Central memory CD8-positive, alpha-beta T cell (primary cell): ENCODE measurements around the gene CTCF.
A peak's percentile ranks its signal among the peaks of the same experiment; 100 is the strongest.

Experiments
- ATAC-seq: fragments of 150-1000 bp; cut with Tn5 transposase; replicated peaks from 2 replicates; pipeline ENCODE4 v1.10.0; 2022; ENCODE audit warnings: mild to moderate bottlenecking, moderate FRiP score, moderate number of reproducible peaks; ENCODE audit not compliant: poor library complexity, severe bottlenecking; ENCODE audit errors: extremely low read depth
- DNase-seq, 2 donors: peaks; one replicate each; pipeline ENCODE4 v3.0.0; 2021; ENCODE audit warnings: low spot score in 2 of 2
- H3K27ac Mint-ChIP-seq: one replicate; pipeline ENCODE4 v1.8.0; 2022; ENCODE audit warnings: low read depth, mild to moderate bottlenecking, moderate library complexity, mixed read lengths
- H3K27me3 Mint-ChIP-seq: one replicate; pipeline ENCODE4 v1.8.0; 2022; ENCODE audit warnings: mixed read lengths
- H3K36me3 Mint-ChIP-seq: one replicate; pipeline ENCODE4 v1.8.0; 2022; ENCODE audit warnings: mild to moderate bottlenecking, moderate library complexity, mixed read lengths; ENCODE audit not compliant: insufficient read depth
- H3K4me1 Mint-ChIP-seq: one replicate; pipeline ENCODE4 v1.8.0; 2022; ENCODE audit warnings: mixed read lengths
- H3K4me3 Mint-ChIP-seq: one replicate; pipeline ENCODE4 v1.8.0; 2022; ENCODE audit warnings: mild to moderate bottlenecking, moderate library complexity, mixed read lengths
- H3K9me3 Mint-ChIP-seq: one replicate; pipeline ENCODE4 v1.8.0; 2022; ENCODE audit warnings: mixed read lengths

CTCF gene

DNA sequence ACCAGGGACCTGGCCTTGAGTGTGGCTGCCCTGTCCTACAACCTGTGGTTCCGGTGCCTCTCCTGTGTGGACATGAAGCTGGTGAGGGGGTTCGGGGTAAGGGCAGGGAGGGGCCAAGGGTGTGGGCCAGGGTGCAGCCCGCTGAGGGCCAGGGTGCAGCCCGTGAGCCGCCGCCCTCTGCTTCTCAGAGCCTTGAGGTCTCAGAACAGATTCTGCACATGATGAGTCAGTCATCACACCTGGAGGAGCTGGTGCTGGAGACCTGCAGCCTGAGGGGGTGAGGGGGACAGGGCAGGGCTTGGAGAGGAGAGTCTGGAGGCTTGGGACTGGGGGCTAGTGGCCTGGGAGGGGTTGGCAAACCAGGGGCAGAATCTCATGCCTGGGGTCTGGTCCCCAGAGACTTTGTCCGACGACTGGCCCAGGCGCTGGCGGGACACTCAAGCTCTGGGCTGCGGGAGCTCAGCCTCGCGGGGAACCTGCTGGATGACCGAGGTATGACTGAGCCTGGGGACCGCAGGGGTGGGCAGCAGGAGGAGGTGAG lies 84.9 kb downstream of the CTCF start:
- ATAC-seq (no peak), DNase-seq (no peak)
- Mint-ChIP-seq H3K36me3 (peaks cover 18% of the 10 kb centered on the region), H3K27ac (peak overlapping the region; percentile 13), H3K4me3 (no peak overlapping the region), H3K27me3 (no peaks in the 10 kb centered on the region), H3K9me3 (no peaks in the 10 kb centered on the region), H3K4me1 (peaks cover 17% of the 10 kb centered on the region)

DNA sequence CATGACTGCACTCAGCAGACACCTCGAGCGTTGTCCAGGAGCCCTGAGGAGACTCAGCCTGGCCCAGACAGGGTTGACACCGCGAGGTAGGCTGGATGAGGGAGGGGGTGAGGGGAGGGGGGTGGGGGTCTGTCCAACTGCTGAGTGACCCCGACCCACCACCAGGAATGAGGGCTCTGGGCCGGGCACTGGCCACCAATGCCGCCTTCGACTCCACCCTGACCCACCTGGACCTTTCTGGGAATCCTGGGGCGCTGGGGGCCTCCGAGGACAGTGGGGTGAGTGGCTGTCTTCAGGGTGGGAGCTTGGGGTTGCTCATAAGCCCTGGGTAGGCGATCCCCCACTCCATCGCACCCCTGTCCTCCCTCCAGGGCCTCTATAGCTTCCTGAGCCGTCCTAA lies 85.4 kb downstream of the CTCF start:
- ATAC-seq (no peak), DNase-seq (no peak)
- Mint-ChIP-seq H3K4me3 (no peak overlapping the region), H3K27me3 (no peaks in the 10 kb centered on the region), H3K9me3 (no peaks in the 10 kb centered on the region), H3K4me1 (peaks cover 18% of the 10 kb centered on the region), H3K36me3 (peaks cover 19% of the 10 kb centered on the region), H3K27ac (no peak overlapping the region)

- Mint-ChIP-seq H3K36me3 (peaks cover 19% of the 10 kb centered on the region), H3K9me3 (no peaks in the 10 kb centered on the region), H3K27ac (no peak overlapping the region), H3K4me3 (no peak overlapping the region), H3K27me3 (no peaks in the 10 kb centered on the region), H3K4me1 (peaks cover 18% of the 10 kb centered on the region)
- DNase-seq (no peak), ATAC-seq (no peak)
These were observed 85.9 kb downstream of the CTCF start for GRCh38 chr16:67648088-67648763.

DNA sequence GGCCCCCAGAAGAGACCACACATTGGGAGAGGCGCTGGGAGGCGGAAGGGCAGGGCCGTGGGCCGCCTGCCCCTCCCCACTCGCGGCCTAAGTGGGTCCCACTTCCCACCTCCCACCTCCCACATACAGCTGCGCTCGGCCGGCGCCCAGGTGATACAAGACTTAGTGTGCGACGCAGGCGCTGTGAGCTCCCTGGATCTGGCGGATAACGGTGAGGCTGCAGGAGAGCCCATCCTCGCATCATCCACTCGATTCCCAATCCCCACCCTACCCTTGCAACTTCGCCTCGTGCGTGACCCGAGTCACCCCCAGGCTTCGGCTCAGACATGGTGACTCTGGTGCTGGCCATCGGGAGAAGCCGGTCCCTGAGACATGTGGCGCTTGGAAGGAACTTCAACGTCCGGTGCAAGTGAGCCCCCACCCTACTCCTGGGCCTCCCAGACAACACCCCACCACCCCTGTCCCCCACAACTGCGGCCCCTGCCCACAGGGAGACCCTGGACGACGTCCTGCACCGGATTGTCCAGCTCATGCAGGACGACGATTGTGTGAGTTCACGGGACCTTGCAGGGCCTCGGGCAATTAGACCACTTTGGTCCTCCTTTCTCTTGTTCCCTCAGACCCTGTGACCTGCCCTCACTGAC lies 86.6 kb downstream of the CTCF start:
- Mint-ChIP-seq H3K27ac (no peak overlapping the region), H3K9me3 (no peaks in the 10 kb centered on the region), H3K4me3 (no peak overlapping the region), H3K27me3 (no peaks in the 10 kb centered on the region), H3K36me3 (peaks cover 19% of the 10 kb centered on the region), H3K4me1 (peaks cover 18% of the 10 kb centered on the region)
- DNase-seq: no peak
- ATAC-seq: no peak

DNA sequence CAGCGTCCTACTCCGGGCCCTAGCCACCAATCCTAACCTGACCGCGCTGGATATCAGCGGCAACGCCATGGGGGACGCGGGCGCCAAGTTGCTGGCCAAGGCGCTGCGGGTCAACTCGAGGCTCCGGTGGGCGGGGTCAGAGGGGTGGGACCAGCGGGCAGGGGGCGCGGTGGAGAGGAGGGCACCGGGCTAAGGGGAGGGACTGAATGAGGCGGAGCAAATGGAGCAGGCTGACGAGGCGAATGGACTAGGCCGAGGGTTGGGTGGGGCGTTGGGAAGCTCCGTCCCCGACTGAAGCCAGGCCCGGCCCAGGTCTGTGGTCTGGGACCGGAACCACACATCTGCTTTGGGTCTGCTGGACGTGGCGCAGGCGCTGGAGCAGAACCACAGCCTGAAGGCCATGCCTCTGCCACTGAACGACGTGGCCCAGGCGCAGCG lies 87.2 kb downstream of the CTCF start:
- no peak overlapping the region for H3K4me3 Mint-ChIP-seq
- no peak overlapping the region for H3K27ac Mint-ChIP-seq
- ATAC-seq (no peak), DNase-seq (no peak)
- H3K4me1 Mint-ChIP-seq: peaks cover 18% of the 10 kb centered on the region
- H3K36me3 Mint-ChIP-seq: peaks cover 19% of the 10 kb centered on the region
- H3K27me3 Mint-ChIP-seq: no peaks in the 10 kb centered on the region
- no peaks in the 10 kb centered on the region for H3K9me3 Mint-ChIP-seq

- peak overlapping the region; percentile 32 for H3K27ac Mint-ChIP-seq
- peaks cover 18% of the 10 kb centered on the region for H3K4me1 Mint-ChIP-seq
- peaks cover 21% of the 10 kb centered on the region for H3K36me3 Mint-ChIP-seq
- no peaks in the 10 kb centered on the region for H3K27me3 Mint-ChIP-seq
- no peak overlapping the region for H3K4me3 Mint-ChIP-seq
- no peak for DNase-seq
- no peak for ATAC-seq
- H3K9me3 Mint-ChIP-seq: no peaks in the 10 kb centered on the region
These were observed 87.7 kb downstream of the CTCF start for GRCh38 chr16:67650023-67650422.

DNA sequence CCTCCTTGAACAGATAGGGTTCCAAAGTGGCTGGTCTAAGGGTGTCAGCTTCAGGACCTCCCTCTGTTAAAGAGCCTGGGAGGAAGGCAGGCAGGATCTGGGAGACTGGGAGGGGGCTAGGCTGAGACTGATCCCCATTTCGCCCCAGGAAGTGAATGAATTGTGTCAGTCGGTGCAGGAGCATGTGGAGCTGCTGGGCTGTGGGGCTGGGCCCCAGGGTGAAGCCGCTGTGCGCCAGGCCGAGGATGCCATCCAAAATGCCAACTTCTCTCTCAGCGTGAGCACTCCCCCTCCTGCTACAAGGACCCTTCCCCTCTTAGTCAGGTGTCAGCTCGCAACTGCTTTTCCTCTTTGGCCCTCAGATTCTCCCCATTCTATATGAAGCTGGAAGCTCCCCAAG lies 88.7 kb downstream of the CTCF start:
- Mint-ChIP-seq H3K9me3 (no peaks in the 10 kb centered on the region), H3K27ac (peak overlapping the region; percentile 32), H3K27me3 (no peaks in the 10 kb centered on the region), H3K4me1 (peaks cover 24% of the 10 kb centered on the region), H3K4me3 (no peak overlapping the region), H3K36me3 (peaks cover 22% of the 10 kb centered on the region)
- DNase-seq (no peak), ATAC-seq (no peak)

GRCh38 chr16:67651847-67652246 lies 89.5 kb downstream of the CTCF start:
- Mint-ChIP-seq H3K36me3 (peaks cover 22% of the 10 kb centered on the region), H3K4me3 (no peak overlapping the region), H3K27me3 (no peaks in the 10 kb centered on the region), H3K4me1 (peaks cover 24% of the 10 kb centered on the region), H3K27ac (peak overlapping the region; percentile 59), H3K9me3 (no peaks in the 10 kb centered on the region)
- ATAC-seq (no peak), DNase-seq (no peak)

DNA sequence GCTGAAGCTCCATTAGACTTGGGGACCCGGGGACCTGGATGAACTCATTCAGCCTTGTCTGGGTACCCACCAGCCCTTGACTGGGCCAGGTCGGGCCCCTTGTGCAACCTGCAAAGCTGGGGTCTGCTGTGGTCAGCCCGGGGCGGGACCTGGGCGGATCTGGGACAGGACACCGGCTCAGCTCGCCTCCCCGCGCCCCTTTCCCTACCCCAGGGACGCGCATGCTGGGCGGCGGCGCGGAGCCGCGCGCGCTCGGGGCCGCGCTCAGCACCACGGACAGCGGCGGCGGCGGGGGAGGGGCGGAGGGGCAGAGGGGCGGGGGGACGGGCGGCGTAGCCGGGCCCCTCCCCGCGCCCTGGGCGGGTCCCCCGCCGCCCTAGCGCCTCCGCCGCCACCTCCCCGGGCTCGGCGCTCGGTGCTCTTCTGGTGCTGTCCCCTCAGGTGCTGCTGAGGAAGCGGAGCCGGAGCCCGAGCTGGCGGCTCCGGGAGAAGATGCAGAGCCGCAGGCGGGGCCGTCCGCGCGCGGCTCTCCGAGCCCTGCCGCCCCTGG lies 90.3 kb downstream of the CTCF start:
- Mint-ChIP-seq H3K4me1 (peaks cover 24% of the 10 kb centered on the region), H3K4me3 (no peak overlapping the region), H3K27me3 (no peaks in the 10 kb centered on the region), H3K9me3 (no peaks in the 10 kb centered on the region), H3K36me3 (peaks cover 22% of the 10 kb centered on the region), H3K27ac (no peak overlapping the region)
- no peak for DNase-seq
- no peak for ATAC-seq

- H3K36me3 Mint-ChIP-seq: peaks cover 24% of the 10 kb centered on the region
- DNase-seq (no peak), ATAC-seq (no peak)
- no peak overlapping the region for H3K27ac Mint-ChIP-seq
- H3K27me3 Mint-ChIP-seq: no peaks in the 10 kb centered on the region
- no peaks in the 10 kb centered on the region for H3K9me3 Mint-ChIP-seq
- H3K4me3 Mint-ChIP-seq: no peak overlapping the region
- peaks cover 24% of the 10 kb centered on the region for H3K4me1 Mint-ChIP-seq
These were observed 90.9 kb downstream of the CTCF start for GRCh38 chr16:67653128-67653788.

GRCh38 chr16:67653789-67654402 lies 91.6 kb downstream of the CTCF start:
- peaks cover 27% of the 10 kb centered on the region for H3K4me1 Mint-ChIP-seq
- DNase-seq (no peak), ATAC-seq (no peak)
- H3K27ac Mint-ChIP-seq: no peak overlapping the region
- H3K9me3 Mint-ChIP-seq: no peaks in the 10 kb centered on the region
- no peak overlapping the region for H3K4me3 Mint-ChIP-seq
- peaks cover 25% of the 10 kb centered on the region for H3K36me3 Mint-ChIP-seq
- H3K27me3 Mint-ChIP-seq: no peaks in the 10 kb centered on the region

- Mint-ChIP-seq H3K36me3 (peaks cover 27% of the 10 kb centered on the region), H3K27me3 (no peaks in the 10 kb centered on the region), H3K27ac (peak overlapping the region; percentile 61), H3K4me3 (no peak overlapping the region), H3K4me1 (peaks cover 33% of the 10 kb centered on the region), H3K9me3 (no peaks in the 10 kb centered on the region)
- no peak for DNase-seq
- ATAC-seq: no peak
These were observed 92.1 kb downstream of the CTCF start for GRCh38 chr16:67654403-67654911.
